Measurements from ENCODE around the gene DLST. TPM values are rescaled to one million over a fixed set of nuclear protein-coding genes. Genes with fewer than 3 reads are reported as not detected.

Gene DLST
- total and polyA plus RNA-seq, 2 experiments from 2014 or later, result 10.8 to 68.7 TPM

DNA sequence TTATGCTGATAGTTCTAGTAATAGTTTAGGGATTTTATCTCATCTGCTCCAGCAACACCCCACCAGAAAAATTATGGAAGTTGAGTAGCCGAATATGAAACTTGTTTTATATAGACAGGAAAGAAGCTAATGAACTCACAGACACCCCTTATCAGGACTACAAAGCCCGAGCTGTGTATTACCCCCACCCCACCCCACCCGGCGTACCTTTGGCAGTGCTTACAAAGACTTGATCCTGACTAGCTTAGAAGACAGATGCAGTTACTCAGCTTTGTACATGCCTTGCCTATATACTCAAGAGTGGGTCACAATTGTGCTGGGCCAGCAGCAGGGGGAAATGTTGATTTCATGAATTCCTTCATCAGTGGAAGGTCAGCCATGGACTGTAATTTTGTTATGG, 28.1 kb upstream of the DLST start:
- WGBS (ENCODE audit: low lambda C conversion rate, missing lambda C conversion rate), result 67% methylated on average over 4 of the region's 4 CpGs
- no peaks in the 10 kb centered on the region for H3K36me3 ChIP-seq (replicated peaks; ENCODE audit: insufficient read depth, low read depth)
- TF ChIP-seq EZH2phosphoT487 (IDR thresholded peaks at IDR 0.05; ENCODE audit: low read depth, severe bottlenecking, unreplicated experiment), result no peak
- no peak for TF ChIP-seq EZH2 (IDR thresholded peaks at IDR 0.05; ENCODE audit: borderline replicate concordance)
- TF ChIP-seq, protein P1, sequence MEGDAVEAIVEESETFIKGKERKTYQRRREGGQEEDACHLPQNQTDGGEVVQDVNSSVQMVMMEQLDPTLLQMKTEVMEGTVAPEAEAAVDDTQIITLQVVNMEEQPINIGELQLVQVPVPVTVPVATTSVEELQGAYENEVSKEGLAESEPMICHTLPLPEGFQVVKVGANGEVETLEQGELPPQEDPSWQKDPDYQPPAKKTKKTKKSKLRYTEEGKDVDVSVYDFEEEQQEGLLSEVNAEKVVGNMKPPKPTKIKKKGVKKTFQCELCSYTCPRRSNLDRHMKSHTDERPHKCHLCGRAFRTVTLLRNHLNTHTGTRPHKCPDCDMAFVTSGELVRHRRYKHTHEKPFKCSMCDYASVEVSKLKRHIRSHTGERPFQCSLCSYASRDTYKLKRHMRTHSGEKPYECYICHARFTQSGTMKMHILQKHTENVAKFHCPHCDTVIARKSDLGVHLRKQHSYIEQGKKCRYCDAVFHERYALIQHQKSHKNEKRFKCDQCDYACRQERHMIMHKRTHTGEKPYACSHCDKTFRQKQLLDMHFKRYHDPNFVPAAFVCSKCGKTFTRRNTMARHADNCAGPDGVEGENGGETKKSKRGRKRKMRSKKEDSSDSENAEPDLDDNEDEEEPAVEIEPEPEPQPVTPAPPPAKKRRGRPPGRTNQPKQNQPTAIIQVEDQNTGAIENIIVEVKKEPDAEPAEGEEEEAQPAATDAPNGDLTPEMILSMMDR (IDR thresholded peaks at IDR 0.05; ENCODE audit: poor library complexity), result no peak
- no peaks in the 10 kb centered on the region for H3K9me3 ChIP-seq (ENCODE audit: low read depth)
- peak overlapping the region; percentile 83 for H3K27ac ChIP-seq
- H3K9me2 ChIP-seq (replicated peaks; ENCODE audit: insufficient read depth), result no peaks in the 10 kb centered on the region
- no peak overlapping the region for H3K4me3 ChIP-seq
- no peaks in the 10 kb centered on the region for H3K27me3 ChIP-seq
- no peaks in the 10 kb centered on the region for H4K20me1 ChIP-seq (ENCODE audit: insufficient read depth, poor library complexity, severe bottlenecking)
- H3K4me1 ChIP-seq (ENCODE audit: insufficient read depth), result peaks cover 26% of the 10 kb centered on the region
- no peak for DNase-seq (ENCODE audit: low spot score)
- H3K4me2 ChIP-seq, result peak overlapping the region; percentile 18
- H2AFZ ChIP-seq, result no peak overlapping the region
- H3K79me2 ChIP-seq, result no peaks in the 10 kb centered on the region

DNA sequence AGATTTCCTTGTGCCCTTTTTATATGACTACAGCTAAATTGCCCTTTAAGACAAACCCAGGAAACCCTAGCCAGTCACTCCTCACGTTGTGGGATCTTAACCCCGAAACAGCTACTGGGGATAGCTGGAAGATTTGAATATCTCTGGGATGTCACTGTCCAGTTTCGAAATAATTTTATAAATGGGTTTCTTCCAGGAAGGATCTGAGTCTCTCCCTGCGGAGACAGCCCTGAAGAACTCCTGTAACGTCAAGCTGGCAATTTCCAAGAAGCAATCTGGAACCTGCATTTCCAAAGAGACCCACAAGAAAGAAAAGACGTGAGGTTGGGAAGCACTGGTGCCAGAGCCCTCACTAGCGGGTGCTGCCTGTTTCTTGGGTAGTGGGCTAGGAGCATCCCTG, 26.7 kb upstream of the DLST start:
- 79% methylated on average over 7 of the region's 7 CpGs for WGBS (ENCODE audit: low lambda C conversion rate, missing lambda C conversion rate)
- Histone ChIP-seq H3K4me3 (no peak overlapping the region), H3K9me3 (ENCODE audit: low read depth) (no peaks in the 10 kb centered on the region), H4K20me1 (ENCODE audit: insufficient read depth, poor library complexity, severe bottlenecking) (no peaks in the 10 kb centered on the region), H3K27ac (no peak overlapping the region), H3K79me2 (no peaks in the 10 kb centered on the region), H3K4me1 (ENCODE audit: insufficient read depth) (peaks cover 26% of the 10 kb centered on the region), H3K9me2 (replicated peaks; ENCODE audit: insufficient read depth) (no peaks in the 10 kb centered on the region), H3K36me3 (replicated peaks; ENCODE audit: insufficient read depth, low read depth) (no peaks in the 10 kb centered on the region), H3K27me3 (no peaks in the 10 kb centered on the region), H2AFZ (no peak overlapping the region), H3K4me2 (no peak overlapping the region)
- DNase-seq (ENCODE audit: low spot score), result no peak
- no peak for TF ChIP-seq EZH2phosphoT487 (IDR thresholded peaks at IDR 0.05; ENCODE audit: low read depth, severe bottlenecking, unreplicated experiment)
- TF ChIP-seq, protein P1 (IDR thresholded peaks at IDR 0.05; ENCODE audit: poor library complexity), result no peak
- no peak for TF ChIP-seq EZH2 (IDR thresholded peaks at IDR 0.05; ENCODE audit: borderline replicate concordance)

- H3K4me2 ChIP-seq, result no peak overlapping the region
- H3K4me3 ChIP-seq, result no peak overlapping the region
- 80% methylated on average over 4 of the region's 4 CpGs for WGBS (ENCODE audit: low lambda C conversion rate, missing lambda C conversion rate)
- H3K36me3 ChIP-seq (replicated peaks; ENCODE audit: insufficient read depth, low read depth), result no peaks in the 10 kb centered on the region
- no peak for DNase-seq (ENCODE audit: low spot score)
- H3K27ac ChIP-seq, result no peak overlapping the region
- H3K9me3 ChIP-seq (ENCODE audit: low read depth), result no peaks in the 10 kb centered on the region
- TF ChIP-seq EZH2 (IDR thresholded peaks at IDR 0.05; ENCODE audit: borderline replicate concordance), result no peak
- TF ChIP-seq, protein P1 (IDR thresholded peaks at IDR 0.05; ENCODE audit: poor library complexity), result no peak
- no peak for TF ChIP-seq EZH2phosphoT487 (IDR thresholded peaks at IDR 0.05; ENCODE audit: low read depth, severe bottlenecking, unreplicated experiment)
- no peaks in the 10 kb centered on the region for H3K79me2 ChIP-seq
- no peak overlapping the region for H2AFZ ChIP-seq
- no peaks in the 10 kb centered on the region for H3K27me3 ChIP-seq
- no peaks in the 10 kb centered on the region for H3K9me2 ChIP-seq (replicated peaks; ENCODE audit: insufficient read depth)
- peaks cover 26% of the 10 kb centered on the region for H3K4me1 ChIP-seq (ENCODE audit: insufficient read depth)
- H4K20me1 ChIP-seq (ENCODE audit: insufficient read depth, poor library complexity, severe bottlenecking), result no peaks in the 10 kb centered on the region
These were observed 25.8 kb upstream of the DLST start for GRCh38 chr14:74855945-74856344.

DNA sequence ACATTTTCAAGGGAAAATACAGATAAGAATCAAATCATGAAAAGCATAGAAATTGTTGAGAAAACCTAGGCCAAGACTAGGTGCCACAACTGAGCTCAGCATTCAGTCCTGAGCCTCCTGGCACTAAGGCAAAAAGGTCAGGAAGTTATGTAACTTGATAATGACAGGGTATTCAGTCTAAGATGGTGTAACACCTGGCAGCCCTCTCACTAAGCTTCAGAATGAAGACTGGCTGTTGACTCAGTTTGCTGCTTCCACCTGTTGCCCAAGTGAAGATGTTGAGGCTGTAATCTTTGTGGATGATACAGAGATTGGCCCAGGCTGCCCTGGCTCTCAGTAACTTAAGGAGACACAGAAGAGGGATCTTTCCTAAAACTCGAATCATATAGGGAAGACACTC, 25.4 kb upstream of the DLST start:
- Histone ChIP-seq H3K27ac (no peak overlapping the region), H3K79me2 (no peaks in the 10 kb centered on the region), H3K4me3 (no peak overlapping the region), H3K27me3 (no peaks in the 10 kb centered on the region), H3K4me2 (no peak overlapping the region), H3K9me2 (replicated peaks; ENCODE audit: insufficient read depth) (no peaks in the 10 kb centered on the region), H3K4me1 (ENCODE audit: insufficient read depth) (peaks cover 26% of the 10 kb centered on the region), H3K36me3 (replicated peaks; ENCODE audit: insufficient read depth, low read depth) (no peaks in the 10 kb centered on the region), H4K20me1 (ENCODE audit: insufficient read depth, poor library complexity, severe bottlenecking) (no peaks in the 10 kb centered on the region), H2AFZ (no peak overlapping the region), H3K9me3 (ENCODE audit: low read depth) (no peaks in the 10 kb centered on the region)
- DNase-seq (ENCODE audit: low spot score), result no peak
- WGBS (ENCODE audit: low lambda C conversion rate, missing lambda C conversion rate), result 96% methylated on average over 1 of the region's 1 CpG
- TF ChIP-seq EZH2phosphoT487 (IDR thresholded peaks at IDR 0.05; ENCODE audit: low read depth, severe bottlenecking, unreplicated experiment) (no peak), EZH2 (IDR thresholded peaks at IDR 0.05; ENCODE audit: borderline replicate concordance) (no peak)
- TF ChIP-seq, protein P1 (IDR thresholded peaks at IDR 0.05; ENCODE audit: poor library complexity), result no peak

Data from hepatocyte (in vitro differentiated cells).